KMS-11 (cell line): Measurements from ENCODE around the gene ZNF384.
"Not testable (repeated sequence)": the region's sequence is repeated elsewhere in the genome, so short reads cannot be mapped to it uniquely, and the experiment has no call there.

ENCODE experiments used
- H2AFZ ChIP-seq: fragments of 200-600 bp; sonication (generic); 2 replicates; pipeline ENCODE4 v1.6.1; 2016; ENCODE audit warnings: antibody characterized with exemption, mixed run types, low read depth
- H3K27ac ChIP-seq: fragments of 200-600 bp; sonication (generic); 2 replicates; pipeline ENCODE4 v1.6.1; 2016; ENCODE audit warnings: mild to moderate bottlenecking, mixed run types
- H3K27me3 ChIP-seq: fragments of 200-600 bp; sonication (generic); 2 replicates; pipeline ENCODE4 v1.6.1; 2017; ENCODE audit warnings: mild to moderate bottlenecking, low read depth, mixed run types, moderate library complexity; ENCODE audit not compliant: insufficient read depth
- H3K36me3 ChIP-seq: fragments of 200-600 bp; sonication (generic); 2 replicates; pipeline ENCODE4 v1.6.1; 2017; ENCODE audit warnings: mild to moderate bottlenecking, mixed run types; ENCODE audit not compliant: insufficient read depth
- H3K4me1 ChIP-seq: fragments of 200-600 bp; sonication (generic); 2 replicates; pipeline ENCODE4 v1.6.1; 2016; ENCODE audit warnings: mild to moderate bottlenecking, low read depth, mixed run types; ENCODE audit not compliant: poor library complexity, severe bottlenecking
- H3K4me2 ChIP-seq: fragments of 200-600 bp; sonication (generic); 2 replicates; pipeline ENCODE4 v1.7.0; 2016; ENCODE audit warnings: mild to moderate bottlenecking, mixed run types
- H3K4me3 ChIP-seq: fragments of 200-600 bp; sonication (generic); IDR thresholded peaks from 2 replicates; pipeline ENCODE4 v1.6.1; 2017; ENCODE audit warnings: low read depth, low read length, mixed read lengths; ENCODE audit not compliant: insufficient read depth
- H3K79me2 ChIP-seq: fragments of 200-600 bp; sonication (generic); 2 replicates; pipeline ENCODE4 v1.6.1; 2016; ENCODE audit warnings: low read depth, mixed run types; ENCODE audit not compliant: insufficient read depth
- H3K9ac ChIP-seq: fragments of 200-600 bp; sonication (generic); 2 replicates; pipeline ENCODE4 v1.6.1; 2016; ENCODE audit warnings: mild to moderate bottlenecking, mixed run types
- H4K20me1 ChIP-seq: fragments of 200-600 bp; sonication (generic); 2 replicates; pipeline ENCODE4 v1.6.1; 2016; ENCODE audit warnings: mild to moderate bottlenecking, mixed run types; ENCODE audit not compliant: insufficient read depth
- TF ChIP-seq, protein P1 (sequence below): fragments of 200-600 bp; sonication (generic); conservative IDR thresholded peaks from 2 replicates; pipeline ENCODE4 v1.6.1; 2017; ENCODE audit warnings: low read depth, mild to moderate bottlenecking, antibody characterized with exemption, low read length, moderate library complexity, mixed read lengths

Gene ZNF384

DNA sequence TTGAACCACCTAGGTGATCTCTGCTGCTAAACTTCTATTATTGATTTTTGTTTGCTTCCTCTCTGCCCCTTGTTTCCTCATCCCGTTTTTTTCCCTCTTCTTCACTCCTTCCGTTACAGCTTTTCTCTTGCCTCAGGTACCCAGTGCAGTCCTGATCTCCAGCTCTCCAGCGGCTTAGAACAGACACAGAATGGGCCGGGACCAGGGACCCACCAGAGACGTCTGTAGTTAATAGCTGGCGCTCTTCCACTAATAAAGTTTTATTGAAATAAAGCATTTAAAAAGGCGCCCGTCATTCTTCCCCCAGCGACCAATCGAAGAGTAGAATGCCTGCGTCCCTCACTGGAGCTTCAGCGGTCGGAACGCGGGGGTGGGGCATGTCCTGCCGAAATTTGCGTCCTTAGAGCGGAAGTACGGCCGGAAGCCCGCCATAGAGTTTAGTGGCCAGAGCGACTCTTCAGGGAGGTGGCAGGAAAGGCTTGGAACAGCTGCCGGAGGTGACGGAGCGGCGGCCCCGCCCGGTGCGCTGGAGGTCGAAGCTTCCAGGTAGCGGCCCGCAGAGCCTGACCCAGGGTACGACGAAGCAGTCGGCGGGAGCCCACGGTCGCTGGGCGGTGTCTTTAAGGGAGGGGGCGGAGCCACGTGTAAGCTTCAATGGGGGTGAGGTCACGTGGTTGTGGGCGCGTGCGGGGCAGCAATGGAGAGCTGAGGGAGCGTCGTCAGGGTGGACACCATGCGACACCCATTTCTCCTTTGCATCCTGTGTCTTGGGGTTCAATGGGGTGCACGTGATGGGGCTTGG is 34.6 kb upstream of the ZNF384 start, which contains the start of gene COPS7A:
COPS7A (plus strand) TSS at position 440 of the 802 bp plus-strand sequence. CDS start 611 bp downstream, outside the sequence.
- Histone ChIP-seq H3K9ac (peak within 1 kb of the TSS; percentile 76), H3K27me3 (no peaks in the 10 kb centered on the region), H3K79me2 (no peaks in the 10 kb centered on the region), H4K20me1 (no peaks in the 10 kb centered on the region), H3K27ac (peak within 1 kb of the TSS; percentile 78), H3K4me2 (peak within 1 kb of the TSS; percentile 100), H2AFZ (peak within 1 kb of the TSS; percentile 88), H3K4me1 (peaks cover 15% of the 10 kb centered on the region), H3K36me3 (no peaks in the 10 kb centered on the region), H3K4me3 (no peak within 1 kb of the TSS)
- TF ChIP-seq, protein P1, sequence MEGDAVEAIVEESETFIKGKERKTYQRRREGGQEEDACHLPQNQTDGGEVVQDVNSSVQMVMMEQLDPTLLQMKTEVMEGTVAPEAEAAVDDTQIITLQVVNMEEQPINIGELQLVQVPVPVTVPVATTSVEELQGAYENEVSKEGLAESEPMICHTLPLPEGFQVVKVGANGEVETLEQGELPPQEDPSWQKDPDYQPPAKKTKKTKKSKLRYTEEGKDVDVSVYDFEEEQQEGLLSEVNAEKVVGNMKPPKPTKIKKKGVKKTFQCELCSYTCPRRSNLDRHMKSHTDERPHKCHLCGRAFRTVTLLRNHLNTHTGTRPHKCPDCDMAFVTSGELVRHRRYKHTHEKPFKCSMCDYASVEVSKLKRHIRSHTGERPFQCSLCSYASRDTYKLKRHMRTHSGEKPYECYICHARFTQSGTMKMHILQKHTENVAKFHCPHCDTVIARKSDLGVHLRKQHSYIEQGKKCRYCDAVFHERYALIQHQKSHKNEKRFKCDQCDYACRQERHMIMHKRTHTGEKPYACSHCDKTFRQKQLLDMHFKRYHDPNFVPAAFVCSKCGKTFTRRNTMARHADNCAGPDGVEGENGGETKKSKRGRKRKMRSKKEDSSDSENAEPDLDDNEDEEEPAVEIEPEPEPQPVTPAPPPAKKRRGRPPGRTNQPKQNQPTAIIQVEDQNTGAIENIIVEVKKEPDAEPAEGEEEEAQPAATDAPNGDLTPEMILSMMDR = no peak

DNA sequence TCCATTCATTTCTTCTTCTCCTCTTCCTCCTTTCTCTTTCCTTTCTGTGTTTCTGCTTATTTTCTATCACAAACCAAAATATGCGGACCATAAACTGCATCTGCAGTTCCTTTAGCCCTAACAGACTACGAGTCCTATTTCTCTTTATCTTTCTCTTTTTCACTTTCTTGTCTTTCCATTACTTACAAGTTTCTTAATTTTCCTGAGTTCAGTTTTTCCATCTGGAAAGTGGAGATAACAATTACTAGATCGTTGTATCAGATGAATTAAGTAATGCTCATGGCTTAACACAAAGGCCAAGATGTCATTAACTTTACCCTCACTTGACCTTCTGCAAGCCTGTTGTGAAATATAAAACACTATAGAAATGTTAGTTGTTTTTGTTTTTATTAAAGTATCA is 33.7 kb upstream of the ZNF384 start:
- Histone ChIP-seq H3K4me1 (peaks cover 15% of the 10 kb centered on the region), H3K27ac (peak overlapping the region; percentile 78; the same call in 1 of the 2 replicates), H3K9ac (no peak overlapping the region), H2AFZ (peak overlapping the region; percentile 85), H3K4me2 (peak overlapping the region; percentile 62), H3K27me3 (no peaks in the 10 kb centered on the region), H3K4me3 (no peak overlapping the region), H4K20me1 (no peaks in the 10 kb centered on the region), H3K79me2 (no peaks in the 10 kb centered on the region), H3K36me3 (no peaks in the 10 kb centered on the region)
- TF ChIP-seq, protein P1 = no peak

DNA sequence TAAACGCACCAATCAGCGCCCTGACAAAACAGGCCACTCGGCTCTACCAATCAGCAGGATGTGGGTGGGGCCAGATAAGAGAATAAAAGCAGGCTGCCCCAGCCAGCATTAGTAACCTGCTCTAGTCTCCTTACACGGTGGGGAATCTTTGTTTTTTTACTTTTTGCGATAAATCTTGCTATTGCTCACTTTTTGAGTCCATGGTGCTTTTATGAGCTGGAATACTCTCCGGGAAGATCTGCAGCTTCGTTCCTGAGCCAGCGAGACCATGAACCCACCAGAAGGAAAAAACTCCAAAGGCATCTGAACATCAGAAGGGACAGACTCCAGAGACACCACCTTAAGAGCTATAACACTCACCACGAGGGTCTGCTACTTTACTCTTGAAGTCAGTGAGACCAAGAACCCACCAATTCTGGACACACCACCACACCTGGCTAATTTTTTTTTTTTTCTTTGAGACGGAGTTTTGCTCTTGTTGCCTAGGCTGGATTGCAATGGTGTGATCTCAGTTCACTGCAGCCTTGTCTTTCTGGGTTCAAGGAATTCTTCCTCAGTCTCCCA is 27.8 kb upstream of the ZNF384 start:
- Histone ChIP-seq H3K9ac (no peak overlapping the region), H3K79me2 (no peaks in the 10 kb centered on the region), H3K27me3 (no peaks in the 10 kb centered on the region), H2AFZ (no peak overlapping the region), H3K4me1 (no peaks in the 10 kb centered on the region), H4K20me1 (no peaks in the 10 kb centered on the region), H3K4me3 (no peak overlapping the region), H3K4me2 (no peak overlapping the region), H3K27ac (no peak overlapping the region), H3K36me3 (no peaks in the 10 kb centered on the region)
- TF ChIP-seq, protein P1 = no peak

DNA sequence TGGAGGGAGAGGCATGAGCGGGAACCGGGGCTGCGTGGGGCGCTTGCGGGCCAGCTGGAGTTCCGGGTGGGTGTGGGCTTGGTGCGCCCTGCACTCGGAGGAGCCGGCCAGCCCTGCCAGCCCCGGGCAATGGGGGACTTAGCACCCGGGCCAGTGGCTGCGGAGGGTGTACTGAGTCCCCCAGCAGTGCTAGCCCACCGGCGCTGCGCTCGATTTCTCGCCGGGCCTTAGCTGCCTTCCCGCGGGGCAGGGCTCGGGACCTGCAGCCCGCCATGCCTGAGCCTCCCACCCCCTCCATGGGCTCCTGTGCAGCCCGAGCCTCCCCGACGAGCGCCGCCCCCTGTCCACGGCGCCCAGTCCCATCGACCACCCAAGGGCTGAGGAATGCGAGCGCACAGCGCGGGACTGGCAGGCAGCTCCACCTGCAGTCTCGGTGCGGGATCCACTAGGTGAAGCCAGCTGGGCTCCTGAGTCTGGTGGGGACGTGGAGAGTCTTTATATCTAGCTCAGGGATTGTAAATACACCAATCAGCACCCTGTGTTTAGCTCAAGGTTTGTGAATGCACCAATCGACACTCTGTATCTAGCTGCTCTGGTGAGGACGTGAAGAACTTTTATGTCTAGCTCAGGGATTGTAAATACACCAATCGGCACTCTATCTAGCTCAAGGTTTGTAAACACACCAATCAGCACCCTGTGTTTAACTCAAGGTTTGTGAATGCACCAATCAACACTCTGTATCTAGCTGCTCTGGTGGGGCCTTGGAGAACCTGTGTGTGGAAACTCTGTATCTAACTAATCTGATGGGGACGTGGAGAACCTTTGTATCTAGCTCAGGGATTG is 27.1 kb upstream of the ZNF384 start:
- not testable (repeated sequence) for H3K4me1 ChIP-seq, H3K9ac ChIP-seq, H3K27ac ChIP-seq, H3K27me3 ChIP-seq, H3K4me3 ChIP-seq, H3K4me2 ChIP-seq, H3K79me2 ChIP-seq, H4K20me1 ChIP-seq, H2AFZ ChIP-seq, H3K36me3 ChIP-seq
